GM06990 (cell line): ENCODE measurements around the gene CLIC5.

ENCODE experiments used
- DNase-seq: peaks from one replicate; pipeline ENCODE4 v3.0.0-alpha.2; 2011; ENCODE audit not compliant: insufficient read length; ENCODE audit errors: extremely low read depth
- H3K27me3 ChIP-seq: replicated peaks from 2 replicates; pipeline ENCODE4 v1.6.0; 2011; ENCODE audit warnings: low read length; ENCODE audit not compliant: control insufficient read depth, insufficient read depth
- H3K36me3 ChIP-seq: 2 replicates; pipeline ENCODE4 v1.5.1; 2011; ENCODE audit warnings: low read length; ENCODE audit not compliant: control insufficient read depth, insufficient read depth
- H3K4me3 ChIP-seq: replicated peaks from 2 replicates; pipeline ENCODE4 v1.5.1; 2011; ENCODE audit warnings: low read depth, mild to moderate bottlenecking, control low read depth, low read length
- CTCF ChIP-seq: IDR thresholded peaks from 2 replicates; pipeline ENCODE4 v1.5.1; 2011; ENCODE audit warnings: low read length, control low read depth, mild to moderate bottlenecking, inconsistent platforms; ENCODE audit not compliant: insufficient read depth, poor library complexity, severe bottlenecking

Gene CLIC5

DNA sequence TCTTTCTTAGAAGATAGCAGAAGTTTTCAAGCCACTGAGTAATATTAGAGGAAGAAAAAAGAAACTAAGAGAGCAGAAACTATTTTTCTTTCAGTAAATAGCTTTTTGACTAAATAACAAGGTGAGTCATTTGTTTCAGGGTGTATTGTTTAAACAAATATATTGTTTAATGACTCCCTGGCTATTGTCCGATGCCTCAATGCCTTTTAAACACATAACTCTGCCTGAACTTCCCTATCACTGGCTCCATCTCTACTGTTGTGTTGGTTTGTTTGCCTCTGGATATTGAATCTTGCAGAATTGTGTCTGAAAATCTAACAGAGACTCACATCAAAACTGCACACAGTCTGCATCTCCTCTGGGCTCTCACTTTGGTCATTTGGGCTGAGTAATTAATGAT is 19.6 kb upstream of the CLIC5 start:
- no peak overlapping the region for H3K4me3 ChIP-seq
- H3K36me3 ChIP-seq: no peaks in the 10 kb centered on the region
- no peaks in the 10 kb centered on the region; the same call in 1 of the 2 replicates for H3K27me3 ChIP-seq
- TF ChIP-seq CTCF: no peak
- DNase-seq: no peak

DNA sequence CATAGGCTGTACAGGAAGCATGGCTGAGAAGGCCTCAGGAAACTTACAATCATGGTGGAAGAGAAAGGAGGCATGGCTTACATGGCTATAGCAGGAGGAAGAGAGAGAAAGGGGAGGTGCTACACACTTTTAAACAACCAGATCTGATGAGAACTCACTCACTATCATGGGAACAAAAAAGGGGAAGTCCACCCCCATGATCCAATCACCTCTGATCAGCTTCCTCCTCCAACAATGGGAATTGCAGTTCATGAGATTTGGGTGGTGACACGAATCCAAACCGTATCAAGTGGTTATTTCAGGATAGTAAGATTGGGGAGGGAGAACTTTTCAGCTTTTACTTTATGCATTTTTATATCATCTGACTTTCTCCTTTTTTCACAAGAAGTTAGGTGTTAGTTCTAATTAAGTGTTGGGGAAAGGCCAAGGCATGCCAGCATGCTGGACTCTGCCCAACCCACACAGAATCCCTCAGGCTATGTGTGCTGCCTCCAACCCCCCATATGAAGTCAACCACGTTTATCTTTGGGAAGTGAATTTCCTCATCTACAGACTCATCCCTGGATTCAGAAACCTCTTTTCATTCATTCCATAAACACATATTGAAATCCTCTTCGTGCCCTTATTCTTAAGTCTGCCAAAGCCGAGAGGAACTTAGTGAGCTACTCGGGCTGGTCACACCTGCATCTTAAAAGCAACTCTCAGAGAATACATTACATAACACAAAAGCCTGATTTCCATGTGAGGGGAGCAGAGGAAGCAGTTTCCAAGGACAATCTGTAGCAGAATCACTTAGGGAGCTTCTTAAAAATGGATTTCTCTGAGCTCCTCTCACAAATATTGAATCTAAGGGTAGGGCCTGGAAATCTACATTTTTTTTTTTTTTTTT is 16.7 kb upstream of the CLIC5 start:
- Histone ChIP-seq H3K27me3 (no peaks in the 10 kb centered on the region), H3K4me3 (no peak overlapping the region), H3K36me3 (no peaks in the 10 kb centered on the region)
- no peak for TF ChIP-seq CTCF
- DNase-seq: no peak

- no peak for DNase-seq
- TF ChIP-seq CTCF: no peak
- Histone ChIP-seq H3K4me3 (no peak overlapping the region), H3K36me3 (no peaks in the 10 kb centered on the region), H3K27me3 (no peaks in the 10 kb centered on the region; the same call in 1 of the 2 replicates)
These were observed 13.9 kb upstream of the CLIC5 start for GRCh38 chr6:46029602-46030001.

- Histone ChIP-seq H3K4me3 (no peak overlapping the region), H3K36me3 (no peaks in the 10 kb centered on the region), H3K27me3 (no peaks in the 10 kb centered on the region; the same call in 1 of the 2 replicates)
- DNase-seq: no peak
- TF ChIP-seq CTCF: no peak
These were observed 10.6 kb upstream of the CLIC5 start for GRCh38 chr6:46026307-46026706.

DNA sequence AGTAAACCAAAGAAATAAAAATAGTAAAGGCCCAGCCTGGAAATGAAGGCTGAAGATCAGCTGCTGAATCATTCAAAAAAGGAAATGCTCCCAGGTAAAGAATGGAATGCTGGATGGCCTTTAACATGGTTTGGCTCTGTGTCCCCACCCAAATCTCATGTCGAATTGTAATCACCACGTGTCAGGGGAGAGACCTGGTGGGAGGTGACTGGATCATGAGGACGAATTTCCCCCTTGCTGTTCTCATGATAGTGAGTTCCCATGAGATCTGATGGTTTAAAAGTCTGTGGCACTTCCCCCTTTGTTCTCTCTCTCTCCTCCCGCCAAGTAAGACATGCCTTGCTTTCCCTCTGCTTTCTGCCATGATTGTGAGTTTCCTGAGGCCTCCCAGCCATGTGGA is 9.9 kb upstream of the CLIC5 start:
- Histone ChIP-seq H3K4me3 (no peak overlapping the region), H3K27me3 (no peaks in the 10 kb centered on the region; the same call in 1 of the 2 replicates), H3K36me3 (no peaks in the 10 kb centered on the region)
- no peak for DNase-seq
- TF ChIP-seq CTCF: no peak
